Urinary bladder (tissue), 4 donors: ENCODE measurements around the gene PMEPA1. TPM values are rescaled to one million over a fixed set of nuclear protein-coding genes. Genes with fewer than 3 reads are reported as not detected.

ENCODE experiments used
- DNase-seq: peaks from one replicate; pipeline ENCODE4 v3.0.0-alpha.2; 2015; ENCODE audit errors: extremely low spot score
- H3K27ac ChIP-seq: one replicate; pipeline ENCODE4 v1.5.1; 2013; ENCODE audit warnings: low read depth, mild to moderate bottlenecking, moderate library complexity
- H3K36me3 ChIP-seq: one replicate; pipeline ENCODE4 v1.6.1; 2013; ENCODE audit warnings: mild to moderate bottlenecking, moderate library complexity; ENCODE audit not compliant: insufficient read depth
- H3K4me1 ChIP-seq: one replicate; pipeline ENCODE4 v1.6.1; 2013; ENCODE audit warnings: mild to moderate bottlenecking, moderate library complexity; ENCODE audit not compliant: insufficient read depth
- H3K4me3 ChIP-seq: one replicate; pipeline ENCODE4 v1.5.1; 2013; ENCODE audit warnings: low read depth, low read length
- WGBS: extraction: QIAGEN DNeasy Blood & Tissue Kit; methylation state at CpG from one replicate; pipeline ENCODE4 v1.1.7; 2013; 5-methylcytosine and 5-hydroxymethylcytosine counted together
- polyA plus RNA-seq: library from polyadenylated mRNA; stranded (reverse); fragments of 200-250 nt; gene quantifications from one replicate; pipeline ENCODE4 v1.2.3, GENCODE V29; 2013
- total RNA-seq: library from RNA; depleted of rRNA; stranded (reverse); fragments of >200 nt; gene quantifications from one replicate; pipeline ENCODE4 v1.2.3, GENCODE V29; 2014
- donor health status: healthy with polysubstance abuse.
- donor health status: healthy.

The PMEPA1 gene
- total and polyA plus RNA-seq, 2 donors: 20.4 to 20.6 TPM

DNA sequence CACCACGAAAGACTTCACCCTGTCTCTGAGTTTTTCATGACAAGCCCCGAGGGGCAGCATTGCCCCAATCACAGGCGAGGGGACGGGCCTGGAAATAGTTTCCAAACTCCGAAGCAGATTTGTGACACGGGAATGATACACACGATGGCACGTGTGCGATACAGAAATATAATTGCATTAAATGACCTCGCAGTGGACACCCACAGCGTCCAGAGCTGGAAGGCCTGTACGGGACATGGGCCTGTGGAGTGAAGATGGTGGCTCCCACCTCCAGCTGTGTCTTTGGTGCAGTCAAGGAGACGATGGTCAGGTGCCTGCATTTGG lies 43.0 kb downstream of the PMEPA1 start:
- Histone ChIP-seq H3K4me3 (no peak overlapping the region), H3K27ac (no peak overlapping the region), H3K36me3 (no peaks in the 10 kb centered on the region), H3K4me1 (no peaks in the 10 kb centered on the region)
- whole genome bisulfite sequencing: 85% methylated on average over 13 of the region's 13 CpGs
- DNase-seq: no peak

- H3K36me3 ChIP-seq: no peaks in the 10 kb centered on the region
- H3K4me1 ChIP-seq: no peaks in the 10 kb centered on the region
- H3K4me3 ChIP-seq: no peak overlapping the region
- 90% methylated on average over 21 of the region's 21 CpGs for WGBS
- H3K27ac ChIP-seq: no peak overlapping the region
- DNase-seq: no peak
Observed at GRCh38 chr20:57666106-57666833, 43.5 kb downstream of the PMEPA1 start.

GRCh38 chr20:57665589-57665971 lies 44.2 kb downstream of the PMEPA1 start:
- Histone ChIP-seq H3K4me3 (no peak overlapping the region), H3K4me1 (no peaks in the 10 kb centered on the region), H3K27ac (no peak overlapping the region), H3K36me3 (no peaks in the 10 kb centered on the region)
- WGBS: 92% methylated on average over 8 of the region's 8 CpGs
- no peak for DNase-seq

GRCh38 chr20:57664924-57665588 lies 44.8 kb downstream of the PMEPA1 start:
- WGBS: 91% methylated on average over 14 of the region's 14 CpGs
- H3K4me1 ChIP-seq: no peaks in the 10 kb centered on the region

DNA sequence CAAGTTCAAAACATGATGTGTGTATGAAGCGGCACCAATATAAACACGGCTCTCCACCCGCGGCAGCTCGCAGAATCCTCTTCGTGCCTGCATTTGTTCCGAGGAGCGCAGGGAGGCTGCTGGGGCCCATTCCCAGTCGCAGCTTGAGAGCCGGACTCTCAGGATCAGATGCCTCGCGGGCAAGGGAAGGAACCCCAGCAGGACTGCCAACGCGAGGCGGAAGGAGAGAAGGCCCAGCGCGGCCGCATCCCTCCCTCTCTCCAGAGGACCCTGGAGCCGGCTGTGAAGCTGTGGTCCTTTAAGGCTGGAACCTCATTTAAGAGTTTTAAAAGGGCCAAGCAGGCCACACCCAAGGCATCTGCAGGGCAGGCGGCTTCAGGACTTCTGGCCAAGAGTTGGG lies 45.3 kb downstream of the PMEPA1 start:
- Histone ChIP-seq H3K36me3 (no peaks in the 10 kb centered on the region), H3K27ac (no peak overlapping the region), H3K4me1 (no peaks in the 10 kb centered on the region), H3K4me3 (no peak overlapping the region)
- WGBS: 78% methylated on average over 20 of the region's 20 CpGs
- no peak for DNase-seq

More at GRCh38 chr20:57664924-57665588, 44.8 kb downstream of the PMEPA1 start:
- no peak for DNase-seq
- Histone ChIP-seq H3K27ac (no peak overlapping the region), H3K36me3 (no peaks in the 10 kb centered on the region), H3K4me3 (no peak overlapping the region)

GRCh38 chr20:57663681-57664451 lies 45.9 kb downstream of the PMEPA1 start:
- Histone ChIP-seq H3K36me3 (no peaks in the 10 kb centered on the region), H3K4me3 (no peak overlapping the region), H3K4me1 (no peaks in the 10 kb centered on the region), H3K27ac (no peak overlapping the region)
- DNase-seq: no peak
- 94% methylated on average over 27 of the region's 27 CpGs for WGBS

DNA sequence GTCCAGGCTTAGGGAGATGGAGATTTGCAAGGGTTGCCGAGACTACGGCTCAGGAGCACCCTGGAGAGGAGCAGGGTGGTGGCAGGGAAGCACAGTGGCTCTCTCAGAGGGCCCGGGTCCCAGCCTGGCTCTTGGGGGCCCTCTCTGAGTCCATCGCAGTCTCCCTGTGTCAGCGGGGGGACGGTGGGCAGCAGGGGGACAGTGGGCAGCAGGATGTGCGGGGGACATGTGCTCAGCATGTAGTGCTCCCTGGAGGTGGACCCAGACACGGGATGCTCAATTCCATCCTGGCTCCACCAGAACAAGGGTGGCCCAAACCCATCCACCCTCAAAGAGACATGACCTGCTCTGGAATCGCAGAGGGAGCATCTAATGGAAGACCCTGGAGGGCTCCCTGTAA lies 46.6 kb downstream of the PMEPA1 start:
- Histone ChIP-seq H3K4me3 (no peak overlapping the region), H3K4me1 (no peaks in the 10 kb centered on the region), H3K36me3 (no peaks in the 10 kb centered on the region), H3K27ac (no peak overlapping the region)
- WGBS: 92% methylated on average over 9 of the region's 9 CpGs
- DNase-seq: no peak

- WGBS: 81% methylated on average over 21 of the region's 21 CpGs
- no peak for DNase-seq
- Histone ChIP-seq H3K4me3 (no peak overlapping the region), H3K36me3 (no peaks in the 10 kb centered on the region), H3K4me1 (no peaks in the 10 kb centered on the region), H3K27ac (no peak overlapping the region)
Observed at GRCh38 chr20:57662456-57663240, 47.2 kb downstream of the PMEPA1 start.

- H3K27ac ChIP-seq: no peak overlapping the region
- no peaks in the 10 kb centered on the region for H3K4me1 ChIP-seq
- no peak for DNase-seq
Observed at GRCh38 chr20:57661746-57662455, 47.9 kb downstream of the PMEPA1 start.

DNA sequence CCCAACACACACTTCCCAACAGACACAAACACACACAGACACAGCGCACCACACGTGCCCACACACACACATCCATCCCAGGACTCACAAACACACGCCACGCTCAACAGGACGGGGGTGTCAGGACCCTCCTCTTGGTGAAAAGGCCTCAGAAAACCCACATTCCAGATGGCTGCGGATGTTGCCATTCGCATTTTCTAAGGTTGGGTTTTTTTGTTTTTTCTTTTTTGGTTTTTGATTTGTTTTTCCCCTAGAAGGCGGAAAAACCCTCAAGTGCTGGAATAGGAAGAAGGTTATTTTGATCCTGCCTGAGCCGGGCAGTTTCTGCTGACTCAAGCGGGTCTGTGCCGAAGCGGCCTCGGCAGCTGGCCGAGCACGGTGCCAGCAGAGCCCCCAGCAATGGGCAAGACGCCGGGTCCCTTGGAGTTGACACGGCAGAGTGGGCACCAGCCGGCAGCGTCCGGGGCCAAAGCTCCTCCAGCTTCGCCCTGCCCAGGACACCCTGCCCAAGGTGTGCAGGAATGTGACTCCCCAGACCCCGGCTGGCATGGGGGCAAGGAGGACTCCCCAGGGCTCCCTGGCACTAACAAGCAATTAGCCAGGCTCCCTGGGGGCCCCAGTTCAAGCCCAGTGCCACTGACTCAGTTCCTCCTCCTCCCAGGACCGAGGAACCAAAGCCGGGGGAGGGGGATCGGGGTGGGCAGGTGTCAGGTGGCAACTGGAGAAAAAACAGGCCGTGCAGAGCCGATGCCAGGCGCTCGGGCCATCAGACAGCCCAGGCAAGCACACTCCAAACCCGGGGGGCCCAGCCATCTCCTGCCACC lies 48.7 kb downstream of the PMEPA1 start:
- Histone ChIP-seq H3K27ac (no peak overlapping the region), H3K36me3 (peaks cover 2% of the 10 kb centered on the region), H3K4me1 (no peaks in the 10 kb centered on the region), H3K4me3 (no peak overlapping the region)
- no peak for DNase-seq
- WGBS: 89% methylated on average over 31 of the region's 31 CpGs

More at GRCh38 chr20:57661746-57662455, 47.9 kb downstream of the PMEPA1 start:
- no peak overlapping the region for H3K4me3 ChIP-seq
- no peaks in the 10 kb centered on the region for H3K36me3 ChIP-seq
- WGBS: 87% methylated on average over 26 of the region's 26 CpGs

DNA sequence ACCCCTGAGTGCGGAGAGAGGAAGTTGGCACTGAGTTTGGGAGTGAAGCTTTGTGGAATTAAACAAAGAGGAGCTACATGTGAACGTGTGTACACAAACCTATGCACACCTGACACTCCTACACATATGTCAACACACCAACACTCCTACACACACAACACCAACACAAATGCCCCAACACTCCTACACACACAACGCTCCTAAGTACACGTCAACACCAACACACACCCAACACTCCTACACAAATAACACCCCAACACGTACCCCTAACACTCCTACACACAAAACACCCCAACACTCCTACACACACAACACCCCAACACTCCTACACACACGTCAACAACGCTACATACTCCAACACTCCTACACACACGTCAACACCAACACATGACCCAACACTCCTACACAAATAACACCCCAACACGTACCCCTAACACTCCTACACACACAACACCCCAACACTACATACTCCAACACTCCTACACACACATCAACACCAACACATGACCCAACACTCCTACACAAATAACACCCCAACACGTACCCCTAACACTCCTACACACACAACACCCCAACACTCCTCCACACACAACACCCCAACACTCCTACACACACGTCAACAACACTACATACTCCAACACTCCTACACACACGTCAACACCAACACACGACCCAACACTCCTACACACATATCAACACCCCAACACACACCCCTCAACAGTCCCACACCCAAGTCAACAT lies 49.5 kb downstream of the PMEPA1 start:
- no peak overlapping the region for H3K27ac ChIP-seq
- no peak for DNase-seq
- H3K4me3 ChIP-seq: no peak overlapping the region
- H3K36me3 ChIP-seq: peaks cover 2% of the 10 kb centered on the region
- WGBS: 94% methylated on average over 13 of the region's 13 CpGs
- no peaks in the 10 kb centered on the region for H3K4me1 ChIP-seq
